DOHH2 (cell line): ENCODE data around the gene ECSCR.

Experiments used
- H3F3A ChIP-seq: fragments of 200-600 bp; sonication (generic), shearing (Covaris generic); 2 replicates; pipeline ENCODE4 v1.6.0; 2016; ENCODE audit warnings: antibody characterized with exemption, mild to moderate bottlenecking; ENCODE audit not compliant: control insufficient read depth, insufficient read depth
- H3K27ac ChIP-seq: fragments of 200-600 bp; sonication (generic); 2 replicates; pipeline ENCODE4 v1.5.1; 2014; ENCODE audit warnings: low read depth, mild to moderate bottlenecking, low read length, moderate library complexity
- H3K27me3 ChIP-seq: fragments of 200-600 bp; sonication (generic); 2 replicates; pipeline ENCODE4 v1.6.1; 2014; ENCODE audit warnings: mild to moderate bottlenecking, low read length, mixed read lengths; ENCODE audit not compliant: control insufficient read depth
- H3K36me3 ChIP-seq: fragments of 200-600 bp; sonication (generic); 2 replicates; pipeline ENCODE4 v1.6.1; 2014; ENCODE audit warnings: mild to moderate bottlenecking, low read length, moderate library complexity, mixed read lengths; ENCODE audit not compliant: control insufficient read depth
- H3K4me1 ChIP-seq: fragments of 200-600 bp; sonication (generic); 2 replicates; pipeline ENCODE4 v1.6.1; 2014; ENCODE audit warnings: mild to moderate bottlenecking, low read length, mixed read lengths; ENCODE audit not compliant: control insufficient read depth
- H3K4me2 ChIP-seq: fragments of 200-600 bp; sonication (generic); 2 replicates; pipeline ENCODE4 v1.6.0; 2014; ENCODE audit warnings: mild to moderate bottlenecking, low read length, moderate library complexity
- H3K4me3 ChIP-seq: fragments of 200-600 bp; sonication (generic); 2 replicates; pipeline ENCODE4 v1.5.1; 2014; ENCODE audit warnings: mild to moderate bottlenecking, low read length, mixed read lengths
- H3K79me2 ChIP-seq: fragments of 200-600 bp; sonication (generic); 2 replicates; pipeline ENCODE4 v1.6.1; 2014; ENCODE audit warnings: mild to moderate bottlenecking, low read length, mixed read lengths; ENCODE audit not compliant: control insufficient read depth
- H3K9me2 ChIP-seq: fragments of 200-600 bp; sonication (generic); replicated peaks from 2 replicates; pipeline ENCODE4 v1.6.1; 2014; ENCODE audit warnings: mild to moderate bottlenecking, low read length, mixed read lengths; ENCODE audit not compliant: control insufficient read depth
- H3K9me3 ChIP-seq: fragments of 200-600 bp; sonication (generic); 2 replicates; pipeline ENCODE4 v1.6.1; 2014; ENCODE audit warnings: antibody characterized with exemption, low read length, mixed read lengths; ENCODE audit not compliant: control insufficient read depth, insufficient read depth
- H4K20me1 ChIP-seq: fragments of 200-600 bp; sonication (generic); 2 replicates; pipeline ENCODE4 v1.6.0; 2014; ENCODE audit warnings: low read depth, mild to moderate bottlenecking, antibody characterized with exemption, low read length, moderate library complexity; ENCODE audit not compliant: control insufficient read depth, insufficient read depth
- CTCF ChIP-seq: fragments of 200-600 bp; sonication (generic); IDR thresholded peaks from one replicate; pipeline ENCODE4 v1.5.1; 2014; ENCODE audit warnings: antibody characterized with exemption, mild to moderate bottlenecking, low read depth, low read length; ENCODE audit not compliant: poor library complexity, severe bottlenecking
- EZH2phosphoT487 ChIP-seq: fragments of 200-600 bp; sonication (generic); IDR thresholded peaks from 2 replicates; pipeline ENCODE4 v1.6.1; 2017; ENCODE audit warnings: borderline replicate concordance, mild to moderate bottlenecking, antibody characterized with exemption, low read length, moderate library complexity, mixed read lengths

Gene ECSCR

DNA sequence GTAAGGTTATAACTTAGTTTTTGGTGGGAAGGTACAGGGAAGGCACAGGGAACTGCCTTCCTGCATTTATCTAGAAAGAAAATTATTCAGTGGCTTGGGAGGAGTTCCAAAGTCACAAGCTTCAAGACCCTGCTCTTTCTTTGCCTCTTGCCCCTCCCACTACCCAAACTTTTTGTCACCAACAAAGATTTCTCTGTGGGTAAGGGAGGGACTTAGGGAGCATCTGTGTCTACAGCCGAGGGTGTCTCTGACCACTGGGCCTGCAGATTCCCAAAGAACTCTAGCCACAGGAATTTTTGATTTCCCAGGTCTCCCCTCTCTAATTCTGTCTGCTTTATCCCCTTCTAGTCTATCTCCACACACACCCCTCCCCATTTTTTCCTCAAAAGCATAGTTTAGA, 2.1 kb downstream of the ECSCR start:
- Histone ChIP-seq H3F3A (no peaks in the 10 kb centered on the region), H3K9me2 (no peaks in the 10 kb centered on the region), H3K4me3 (no peak overlapping the region), H3K9me3 (no peaks in the 10 kb centered on the region), H3K4me1 (0 out of 2 replicates have a peak, but pooled peaks cover 5% of the 10 kb centered on the region), H3K36me3 (no peaks in the 10 kb centered on the region), H3K79me2 (no peaks in the 10 kb centered on the region), H3K4me2 (no peak overlapping the region), H3K27me3 (peaks cover 7% of the 10 kb centered on the region; the same call in 1 of the 2 replicates), H3K27ac (no peak overlapping the region), H4K20me1 (no peaks in the 10 kb centered on the region)
- no peak for TF ChIP-seq CTCF
- no peak for TF ChIP-seq EZH2phosphoT487

DNA sequence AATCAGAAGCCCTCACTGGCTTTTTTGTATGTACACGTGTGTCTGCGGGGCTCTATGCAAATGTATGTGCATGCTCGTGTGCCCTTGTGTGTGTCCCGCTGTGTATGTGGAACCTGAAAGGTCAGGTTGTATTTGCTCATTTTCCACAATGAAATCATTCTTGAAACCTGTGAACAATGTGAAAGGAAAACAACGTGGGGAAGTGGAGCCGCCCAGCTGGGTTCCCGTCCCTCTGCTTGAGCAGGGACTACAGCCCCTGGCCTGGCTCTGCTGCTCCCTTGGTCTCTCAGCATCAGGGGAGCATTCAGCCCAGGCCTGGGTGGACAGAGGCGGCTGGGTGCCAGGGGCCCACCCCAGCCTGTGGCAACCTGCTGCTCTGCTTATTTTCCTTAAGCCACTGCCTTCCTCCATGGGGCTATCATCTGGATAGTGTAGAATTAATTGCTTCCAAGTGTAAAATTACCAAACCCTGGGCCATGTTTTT, 3.0 kb downstream of the ECSCR start:
- TF ChIP-seq EZH2phosphoT487: no peak
- TF ChIP-seq CTCF: no peak
- no peaks in the 10 kb centered on the region for H3K9me2 ChIP-seq
- H3K36me3 ChIP-seq: no peaks in the 10 kb centered on the region
- H3K79me2 ChIP-seq: no peaks in the 10 kb centered on the region
- no peak overlapping the region for H3K4me2 ChIP-seq
- 0 out of 2 replicates have a peak, but pooled peaks cover 5% of the 10 kb centered on the region for H3K4me1 ChIP-seq
- no peaks in the 10 kb centered on the region for H3K9me3 ChIP-seq
- H3F3A ChIP-seq: no peaks in the 10 kb centered on the region
- H3K27ac ChIP-seq: no peak overlapping the region
- peaks cover 7% of the 10 kb centered on the region; the same call in 1 of the 2 replicates for H3K27me3 ChIP-seq
- no peak overlapping the region for H3K4me3 ChIP-seq
- H4K20me1 ChIP-seq: no peaks in the 10 kb centered on the region

DNA sequence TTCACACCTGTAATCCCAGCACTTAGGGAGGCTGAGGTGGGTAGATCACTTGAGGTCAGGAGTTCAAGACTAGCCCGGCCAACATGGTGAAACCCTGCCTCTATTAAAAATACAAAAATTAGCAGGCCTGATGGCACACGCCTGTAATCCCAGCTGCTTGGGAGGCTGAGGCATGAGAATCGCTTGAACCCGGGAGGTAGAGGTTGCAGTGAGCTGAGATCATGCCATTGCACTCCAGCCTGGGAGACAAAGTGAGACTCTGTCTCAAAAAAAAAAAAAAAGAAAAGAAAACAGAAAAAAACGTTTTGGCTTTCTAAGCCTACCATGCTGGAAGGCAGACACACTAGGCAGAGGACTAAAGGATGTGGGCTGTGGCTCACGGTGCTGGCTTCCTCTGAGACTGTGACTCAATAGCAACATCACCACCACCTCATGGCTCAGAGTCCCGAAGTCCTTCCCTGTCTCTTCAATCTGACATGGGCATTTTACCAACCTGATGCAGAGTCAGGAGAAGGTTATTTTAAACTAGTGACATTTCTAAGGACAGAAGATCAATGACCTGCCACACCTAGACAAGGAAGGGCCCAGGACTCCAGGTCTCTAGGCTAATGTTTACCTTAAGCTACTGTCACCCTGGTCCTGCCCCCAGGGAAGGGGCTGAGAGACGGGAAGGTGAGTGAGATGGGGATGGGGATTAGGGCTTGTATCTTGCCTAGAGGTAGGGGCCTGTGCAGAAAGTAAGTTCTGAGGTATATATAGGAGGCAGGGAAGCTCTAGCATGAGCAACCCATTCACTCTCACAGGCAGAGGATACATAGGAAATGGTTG, 3.7 kb downstream of the ECSCR start:
- Histone ChIP-seq H3K79me2 (no peaks in the 10 kb centered on the region), H4K20me1 (no peaks in the 10 kb centered on the region), H3K4me3 (no peak overlapping the region), H3K9me3 (no peaks in the 10 kb centered on the region), H3F3A (no peaks in the 10 kb centered on the region), H3K36me3 (no peaks in the 10 kb centered on the region), H3K27me3 (peaks cover 7% of the 10 kb centered on the region; the same call in 1 of the 2 replicates), H3K4me1 (0 out of 2 replicates have a peak, but pooled peaks cover 5% of the 10 kb centered on the region), H3K9me2 (no peaks in the 10 kb centered on the region), H3K27ac (no peak overlapping the region), H3K4me2 (no peak overlapping the region)
- TF ChIP-seq EZH2phosphoT487 (no peak), CTCF (no peak)
